ENCODE measurements around the gene STOM. TPM values are rescaled to one million over a fixed set of nuclear protein-coding genes. Genes with fewer than 3 reads are reported as not detected.

STOM gene
- total and polyA plus RNA-seq, 10 of the 15 experiments (the other 5 are each of a cell fraction or from before 2014, with no cell fraction given): 6.7 to 47.4 (median 39.8) TPM

- RAD21 ChIA-PET (ENCODE audit: unreplicated experiment): interaction anchor here (1.1 kb wide), 1 partner anchor 13 kb away, joined by 3 read pairs; no protein-coding TSS in a partner anchor
- FAIRE-seq (no peak), ATAC-seq (no peak), DNase-seq (ENCODE audit: low read depth, low spot score) (no peak)
- POLR2A ChIA-PET: interaction anchor here (1.0 kb wide), 1 partner anchor 14 kb away, joined by 4 read pairs; no protein-coding TSS in a partner anchor
- intact Hi-C loops (cut with micrococcal nuclease; ENCODE audit: unreplicated experiment): no loop called here
- H3K4me1 ChIP-seq (ENCODE audit: control insufficient read depth, insufficient read depth, low read length): peaks cover 7% of the 10 kb centered on the region; the same call in 1 of the 2 replicates
- TF ChIP-seq IRF3 (IDR thresholded peaks at IDR 0.05) (no peak), YBX1 (IDR thresholded peaks at IDR 0.05) (no peak)
- no peak overlapping the region for H3K27ac ChIP-seq (ENCODE audit: control insufficient read depth, insufficient read depth)
- H3K9me3 ChIP-seq (replicated peaks; ENCODE audit: control insufficient read depth, insufficient read depth, low read length): no peaks in the 10 kb centered on the region; the same call in 2 of the 3 replicates
- H4K20me1 ChIP-seq (ENCODE audit: control insufficient read depth, insufficient read depth): no peaks in the 10 kb centered on the region
- no peak overlapping the region for H3K4me2 ChIP-seq (ENCODE audit: control insufficient read depth, insufficient read depth)
- 75% methylated on average over 5 of the region's 5 CpGs for WGBS (ENCODE audit: insufficient coverage, insufficient replicate concordance, low lambda C conversion rate, missing lambda C conversion rate)
- no peak overlapping the region for H3K9ac ChIP-seq (ENCODE audit: control insufficient read depth, insufficient read depth, low read length)
- SMC1A ChIA-PET (ENCODE audit: uncharacterized antibody, unreplicated experiment): interaction anchor here (3.5 kb wide), 1 partner anchor 13 kb away, joined by 22 read pairs; no protein-coding TSS in a partner anchor
- H3K4me3 ChIP-seq: no peak overlapping the region
- H3K27me3 ChIP-seq (replicated peaks in 1 of 2; ENCODE audit: control insufficient read depth in 2 of 2, insufficient read depth in 2 of 2, low read length in 1 of 2): no peaks in the 10 kb centered on the region
- H3K79me2 ChIP-seq (ENCODE audit: control insufficient read depth, insufficient read depth, low read length): no peaks in the 10 kb centered on the region; the same call in 1 of the 2 replicates
- no peak overlapping the region for H2AFZ ChIP-seq (ENCODE audit: control insufficient read depth, low read depth, low read length)
- no peaks in the 10 kb centered on the region for H3K36me3 ChIP-seq (ENCODE audit: control insufficient read depth in 2 of 2, insufficient read depth in 2 of 2, low read length in 1 of 2)
- CTCF ChIA-PET: interaction anchor here (1.2 kb wide), 1 partner anchor 9 kb away, joined by 4 read pairs; no protein-coding TSS in a partner anchor
- in situ Hi-C loops (cut with MboI): no loop called here
- BruUV-seq (replicated peaks): no TSS peak
Measured at GRCh38 chr9:121366611-121367192, 3.3 kb downstream of the STOM start.

GRCh38 chr9:121365564-121365963 is 4.5 kb downstream of the STOM start:
- CTCF ChIA-PET: interaction anchor here (0.9 to 2.5 kb wide), 3 partner anchors 10 to 34 kb away, joined by 4 to 6 read pairs (median 5); no protein-coding TSS in a partner anchor
- Histone ChIP-seq H3K4me1 (ENCODE audit: control insufficient read depth, insufficient read depth, low read length) (peaks cover 6% of the 10 kb centered on the region; the same call in 1 of the 2 replicates), H3K4me2 (ENCODE audit: control insufficient read depth, insufficient read depth) (no peak overlapping the region), H4K20me1 (ENCODE audit: control insufficient read depth, insufficient read depth) (no peaks in the 10 kb centered on the region), H3K9me3 (replicated peaks; ENCODE audit: control insufficient read depth, insufficient read depth, low read length) (no peaks in the 10 kb centered on the region; the same call in 2 of the 3 replicates), H3K27me3 (replicated peaks in 1 of 2; ENCODE audit: control insufficient read depth in 2 of 2, insufficient read depth in 2 of 2, low read length in 1 of 2) (no peaks in the 10 kb centered on the region), H3K36me3 (ENCODE audit: control insufficient read depth in 2 of 2, insufficient read depth in 2 of 2, low read length in 1 of 2) (no peaks in the 10 kb centered on the region), H2AFZ (ENCODE audit: control insufficient read depth, low read depth, low read length) (no peak overlapping the region), H3K9ac (ENCODE audit: control insufficient read depth, insufficient read depth, low read length) (no peak overlapping the region), H3K27ac (ENCODE audit: control insufficient read depth, insufficient read depth) (no peak overlapping the region), H3K4me3 (no peak overlapping the region), H3K79me2 (ENCODE audit: control insufficient read depth, insufficient read depth, low read length) (no peaks in the 10 kb centered on the region; the same call in 1 of the 2 replicates)
- ATAC-seq (no peak), FAIRE-seq (no peak), DNase-seq (ENCODE audit: low read depth, low spot score) (no peak)
- no TSS peak for BruUV-seq (replicated peaks)
- RAD21 ChIA-PET (ENCODE audit: unreplicated experiment): no interaction called here
- 57% methylated on average over 2 of the region's 2 CpGs for WGBS (ENCODE audit: insufficient coverage, insufficient replicate concordance, low lambda C conversion rate, missing lambda C conversion rate)
- in situ Hi-C loops (cut with MboI) (no loop called here), intact Hi-C loops (cut with micrococcal nuclease; ENCODE audit: unreplicated experiment) (no loop called here)
- POLR2A ChIA-PET: interaction anchor here (1.2 kb wide), 1 partner anchor 10 kb away, joined by 5 read pairs; no protein-coding TSS in a partner anchor
- SMC1A ChIA-PET (ENCODE audit: uncharacterized antibody, unreplicated experiment): interaction anchor here (1.6 to 3.5 kb wide), 2 partner anchors 10 to 12 kb away, joined by 3 to 22 read pairs; no protein-coding TSS in a partner anchor
- TF ChIP-seq TCF12 (IDR thresholded peaks at IDR 0.05; ENCODE audit: low read depth, low read length) (no peak), STAT1 (conservative IDR thresholded peaks at IDR 0.05) (no peak), CHD4 (IDR thresholded peaks at IDR 0.05) (no peak), LARP7 (IDR thresholded peaks at IDR 0.05) (no peak), ATF2 (IDR thresholded peaks at IDR 0.05; ENCODE audit: low read length) (no peak), NR2C1 (IDR thresholded peaks at IDR 0.05) (no peak), POLR2A (IDR thresholded peaks at IDR 0.05; ENCODE audit: low read depth, low read length) (no peak), MEF2A (IDR thresholded peaks at IDR 0.05; ENCODE audit: insufficient read depth, low read depth, low read length) (no peak), POLR2AphosphoS5 (IDR thresholded peaks at IDR 0.05; ENCODE audit: low read length) (no peak), PBX3 (IDR thresholded peaks at IDR 0.05; ENCODE audit: insufficient replicate concordance, low read depth, low read length) (no peak), ELK1 (IDR thresholded peaks at IDR 0.05; ENCODE audit: low read depth, low read length) (no peak)

Data from GM12878 (cell line).